PFSK-1 (cell line): ENCODE results near the gene FANCG. TPM values are rescaled to one million over a fixed set of nuclear protein-coding genes. Genes with fewer than 3 reads are reported as not detected.
A peak's percentile ranks its signal among the peaks of the same experiment; 100 is the strongest.

Experiments used
- FOXP2 ChIP-seq: optimal IDR thresholded peaks from 2 replicates; pipeline ENCODE3; 2011; ENCODE audit warnings: borderline replicate concordance, control low read depth, inconsistent platforms; ENCODE audit not compliant: insufficient read depth; ENCODE audit errors: extremely low read length, extremely low read depth
- POLR2AphosphoS5 ChIP-seq: IDR thresholded peaks from 2 replicates; pipeline ENCODE4 v1.6.1; 2012; ENCODE audit warnings: low read depth, mild to moderate bottlenecking, control low read depth, low read length, moderate library complexity
- SIN3A ChIP-seq: IDR thresholded peaks from 2 replicates; pipeline ENCODE4 v1.6.1; 2012; ENCODE audit warnings: mild to moderate bottlenecking, low read length, moderate library complexity, borderline replicate concordance; ENCODE audit not compliant: insufficient read depth
- TAF1 ChIP-seq: IDR thresholded peaks from 2 replicates; pipeline ENCODE4 v1.6.1; 2012; ENCODE audit warnings: low read length, control low read depth, borderline replicate concordance; ENCODE audit not compliant: insufficient read depth
- polyA plus RNA-seq: library from polyadenylated mRNA; unstranded; fragments of >200 nt; gene quantifications from one replicate; pipeline ENCODE4 v1.2.1, GENCODE V29; 2012; ENCODE audit warnings: low read depth, missing spikeins; ENCODE audit not compliant: insufficient read length
- TF ChIP-seq, protein P1 (sequence below), 2 experiments: IDR thresholded peaks; 2 replicates each; pipeline versions ENCODE4 v1.6.1 to v1.8.0; 2011 to 2012; ENCODE audit warnings: low read depth in 2 of 2, low read length in 2 of 2, control low read depth in 1 of 2, inconsistent platforms in 1 of 2, mild to moderate bottlenecking in 1 of 2, moderate library complexity in 1 of 2; ENCODE audit not compliant: insufficient read depth in 1 of 2

Gene FANCG
- 19.2 TPM for polyA plus RNA-seq

DNA sequence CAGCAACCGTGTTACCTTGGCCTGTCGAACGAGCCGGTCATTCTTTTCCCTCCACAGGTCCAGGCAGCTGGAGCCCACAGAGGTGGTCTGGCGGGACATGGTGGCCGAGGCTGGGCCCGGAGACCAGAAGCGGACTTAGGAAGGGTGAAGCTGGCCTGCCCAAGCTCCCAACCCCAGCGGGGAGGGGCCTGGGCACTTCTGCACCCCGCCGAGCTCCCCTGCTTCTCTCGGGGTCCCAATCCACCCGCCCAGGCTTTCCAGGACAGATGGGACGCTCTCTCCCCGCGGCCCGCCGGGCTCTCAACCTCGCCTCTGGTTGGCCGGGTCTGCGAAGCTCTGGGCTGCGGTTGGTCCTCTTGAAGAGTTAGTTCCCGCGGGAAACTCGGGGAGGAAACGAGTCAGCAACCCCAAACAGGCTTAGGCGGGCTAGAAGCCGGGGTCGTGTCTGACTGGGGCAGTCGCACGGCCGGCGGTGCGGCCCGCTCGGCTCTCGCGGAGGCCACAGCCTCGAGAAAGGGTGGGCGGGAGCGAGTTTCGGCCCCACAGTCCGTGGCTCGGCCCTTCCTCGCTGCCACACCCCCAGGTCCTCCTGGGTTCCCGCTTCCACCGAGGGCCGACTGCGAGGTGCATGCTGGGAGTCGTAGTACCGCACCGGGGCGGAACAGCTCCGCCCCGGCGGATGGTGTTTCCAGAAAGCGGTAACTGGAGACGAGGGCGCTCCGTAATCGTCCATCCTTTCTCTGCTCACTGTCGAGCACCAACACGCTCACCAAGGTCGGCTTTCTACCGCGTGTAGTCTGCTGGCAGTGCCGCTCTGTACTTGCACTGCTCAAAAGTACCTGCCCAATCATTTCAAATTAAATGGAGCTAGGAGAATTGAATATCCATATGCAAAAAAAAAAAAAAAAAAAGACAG, at the start of gene FANCG:
Gene FANCG, minus strand, starts transcription at position 517 of the 916 bp plus-strand sequence. Its CDS starts 418 bp downstream, at position 99.
- TF ChIP-seq FOXP2 (peak; percentile 77), POLR2AphosphoS5 (peak; percentile 76), SIN3A (peak; percentile 76; the same call in 1 of the 2 replicates), TAF1 (peak; percentile 71; the same call in 1 of the 2 replicates)
- TF ChIP-seq, protein P1, sequence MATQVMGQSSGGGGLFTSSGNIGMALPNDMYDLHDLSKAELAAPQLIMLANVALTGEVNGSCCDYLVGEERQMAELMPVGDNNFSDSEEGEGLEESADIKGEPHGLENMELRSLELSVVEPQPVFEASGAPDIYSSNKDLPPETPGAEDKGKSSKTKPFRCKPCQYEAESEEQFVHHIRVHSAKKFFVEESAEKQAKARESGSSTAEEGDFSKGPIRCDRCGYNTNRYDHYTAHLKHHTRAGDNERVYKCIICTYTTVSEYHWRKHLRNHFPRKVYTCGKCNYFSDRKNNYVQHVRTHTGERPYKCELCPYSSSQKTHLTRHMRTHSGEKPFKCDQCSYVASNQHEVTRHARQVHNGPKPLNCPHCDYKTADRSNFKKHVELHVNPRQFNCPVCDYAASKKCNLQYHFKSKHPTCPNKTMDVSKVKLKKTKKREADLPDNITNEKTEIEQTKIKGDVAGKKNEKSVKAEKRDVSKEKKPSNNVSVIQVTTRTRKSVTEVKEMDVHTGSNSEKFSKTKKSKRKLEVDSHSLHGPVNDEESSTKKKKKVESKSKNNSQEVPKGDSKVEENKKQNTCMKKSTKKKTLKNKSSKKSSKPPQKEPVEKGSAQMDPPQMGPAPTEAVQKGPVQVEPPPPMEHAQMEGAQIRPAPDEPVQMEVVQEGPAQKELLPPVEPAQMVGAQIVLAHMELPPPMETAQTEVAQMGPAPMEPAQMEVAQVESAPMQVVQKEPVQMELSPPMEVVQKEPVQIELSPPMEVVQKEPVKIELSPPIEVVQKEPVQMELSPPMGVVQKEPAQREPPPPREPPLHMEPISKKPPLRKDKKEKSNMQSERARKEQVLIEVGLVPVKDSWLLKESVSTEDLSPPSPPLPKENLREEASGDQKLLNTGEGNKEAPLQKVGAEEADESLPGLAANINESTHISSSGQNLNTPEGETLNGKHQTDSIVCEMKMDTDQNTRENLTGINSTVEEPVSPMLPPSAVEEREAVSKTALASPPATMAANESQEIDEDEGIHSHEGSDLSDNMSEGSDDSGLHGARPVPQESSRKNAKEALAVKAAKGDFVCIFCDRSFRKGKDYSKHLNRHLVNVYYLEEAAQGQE (IDR thresholded peaks at IDR 0.05; ENCODE audit: insufficient read depth in 1 of 2, low read depth in 2 of 2, low read length in 2 of 2), result 0 out of 4 replicates have a peak, but pooled peaks of 1 of the 2 experiments have one; percentile 37

DNA sequence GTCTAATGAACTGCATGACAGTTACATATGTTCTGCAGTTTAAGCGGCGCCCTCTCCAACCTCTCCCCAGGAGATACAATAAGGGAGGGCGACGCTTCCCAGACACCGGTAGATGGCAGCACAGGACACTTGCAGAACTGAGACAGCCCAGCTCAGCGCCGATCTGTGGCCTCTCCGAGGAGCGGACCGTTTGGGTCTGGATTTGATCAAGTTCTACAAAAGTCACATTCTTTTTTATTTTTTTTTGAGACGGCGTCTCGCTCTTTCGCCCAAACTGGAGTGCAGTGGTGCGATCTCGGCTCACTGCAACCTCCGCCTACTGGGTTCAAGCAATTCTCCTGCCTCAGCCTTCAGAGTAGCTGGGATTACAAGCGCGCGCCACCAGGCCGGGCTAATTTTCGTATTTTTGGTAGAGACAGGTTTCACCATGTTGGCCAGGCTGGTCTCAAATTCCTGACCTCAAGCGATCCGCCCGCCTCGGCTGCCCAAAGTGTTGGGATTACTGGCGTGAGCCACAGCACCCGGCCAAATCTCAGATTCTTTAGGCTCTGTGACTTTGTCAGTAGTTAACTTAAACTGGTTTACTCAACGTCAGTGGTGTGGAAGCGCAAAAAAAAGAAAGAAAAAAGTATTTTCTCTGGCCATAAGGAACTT, 37.3 kb upstream of the FANCG start:
- TF ChIP-seq FOXP2, result no peak
- TF ChIP-seq POLR2AphosphoS5, result no peak
- TF ChIP-seq SIN3A, result no peak
- no peak for TF ChIP-seq TAF1
- TF ChIP-seq, protein P1 (IDR thresholded peaks at IDR 0.05; ENCODE audit: insufficient read depth in 1 of 2, low read depth in 2 of 2, low read length in 2 of 2), result no peak

DNA sequence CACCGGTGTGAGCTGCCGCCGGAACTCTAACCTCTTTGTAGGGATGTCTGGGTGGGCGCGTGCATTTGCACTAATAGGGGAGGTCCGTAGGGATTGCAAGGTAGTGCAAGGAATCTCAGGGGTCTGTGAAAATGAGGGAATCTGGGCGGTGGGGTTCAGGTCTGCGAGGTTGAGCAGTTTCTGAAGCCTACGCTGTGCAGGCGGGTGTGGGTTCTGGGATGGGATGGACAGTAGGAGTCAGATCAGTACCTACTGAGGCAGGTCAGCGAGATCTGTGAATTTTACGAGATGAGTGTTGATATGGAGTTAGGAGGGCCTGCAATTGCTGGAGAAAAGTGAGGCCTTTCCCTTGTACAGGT, 36.8 kb upstream of the FANCG start:
- TF ChIP-seq TAF1 (no peak), FOXP2 (no peak), SIN3A (no peak), POLR2AphosphoS5 (no peak)
- TF ChIP-seq, protein P1 (IDR thresholded peaks at IDR 0.05; ENCODE audit: insufficient read depth in 1 of 2, low read depth in 2 of 2, low read length in 2 of 2), result no peak

DNA sequence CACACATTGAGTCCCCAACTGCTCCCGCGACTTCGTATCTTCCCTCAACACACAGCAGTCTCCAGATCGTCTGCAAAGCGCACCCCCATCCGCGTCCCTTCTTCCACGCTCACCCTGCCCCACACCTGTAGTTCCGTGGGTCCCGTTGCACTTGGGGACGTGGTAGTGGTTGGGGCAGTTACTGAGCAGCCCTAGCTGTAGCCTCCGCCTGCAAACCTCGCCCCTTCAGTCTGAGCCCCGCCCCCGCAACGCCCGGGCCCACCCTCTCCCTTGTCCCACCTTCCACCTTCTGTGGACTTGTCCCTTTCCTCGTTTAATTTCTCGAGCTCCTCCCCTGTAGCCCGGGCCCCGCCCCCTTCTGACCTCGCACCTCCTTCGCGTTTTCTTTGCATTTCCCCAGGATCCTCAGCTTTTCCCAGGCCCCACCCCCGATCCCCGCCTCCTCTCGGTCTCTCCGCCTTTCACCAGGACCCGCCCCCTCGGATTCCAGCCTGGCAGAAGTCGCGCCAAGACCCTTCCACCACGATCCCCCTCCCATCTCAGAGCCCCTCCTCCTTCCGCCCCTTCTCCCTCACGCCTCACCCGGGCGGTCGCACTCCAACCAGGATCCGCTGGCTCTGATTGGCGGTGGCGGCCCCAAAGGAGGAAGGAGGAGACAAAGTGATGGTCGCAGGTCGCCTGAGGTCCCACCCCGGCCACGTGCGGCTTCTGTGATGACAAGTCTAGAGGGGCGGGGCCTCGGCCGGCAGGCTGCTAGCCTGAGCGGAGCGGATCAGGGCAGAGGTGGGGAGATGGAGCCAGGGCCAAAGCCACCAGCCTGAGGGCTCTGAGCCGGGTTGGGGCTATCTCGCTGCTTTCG, 36.2 kb upstream of the FANCG start, which contains the start of gene ATOSB:
Gene ATOSB, minus strand, starts transcription at position 183 of the 859 bp plus-strand sequence. CDS start 7,588 bp downstream, outside the sequence.
- TF ChIP-seq SIN3A (peak; percentile 61; the same call in 1 of the 2 replicates), FOXP2 (peak; percentile 47), POLR2AphosphoS5 (no peak)
- TF ChIP-seq, protein P1 (IDR thresholded peaks at IDR 0.05; ENCODE audit: insufficient read depth in 1 of 2, low read depth in 2 of 2, low read length in 2 of 2), result no peak
